PC-3 (cell line): ENCODE data around the gene KSR2. TPM values are rescaled to one million over a fixed set of nuclear protein-coding genes. Genes with fewer than 3 reads are reported as not detected.

Experiments used
- ATAC-seq: fragments of 200-7000 bp; cut with Tn5 transposase; 2 replicates; pipeline ENCODE4 v1.9.1; 2020; ENCODE audit warnings: mild to moderate bottlenecking, moderate library complexity
- BruUV-seq: library from RNA; stranded (reverse); fragments of 400-500 nt; replicated peaks from 2 replicates; lab custom pipeline; 2021; lab: Mats Ljungman, UMichigan
- CTCF ChIA-PET: fragments of 300-600 bp; sonication (Branson Sonifier 250); formaldehyde crosslinking; loops from one replicate; lab custom pipeline; 2022; ENCODE audit warnings: antibody characterized with exemption; lab: Charles Lee
- POLR2A ChIA-PET: fragments of 300-600 bp; sonication (Branson Sonifier 250); formaldehyde crosslinking; loops from one replicate; lab custom pipeline; 2022; ENCODE audit warnings: antibody characterized with exemption; ENCODE audit not compliant: unreplicated experiment; lab: Charles Lee
- DNase-seq: peaks from one replicate; pipeline ENCODE4 v3.0.0-alpha.2; 2015
- H2AFZ ChIP-seq: fragments of 300-600 bp; sonication (generic); 2 replicates; pipeline ENCODE4 v1.6.0; 2016; ENCODE audit warnings: antibody characterized with exemption, low read length
- H3F3A ChIP-seq: fragments of 300-600 bp; sonication (generic); one replicate; pipeline ENCODE4 v1.6.0; 2017; ENCODE audit warnings: antibody characterized with exemption, low read length, control low read depth, mild to moderate bottlenecking; ENCODE audit not compliant: unreplicated experiment
- H3K27ac ChIP-seq: fragments of 300-600 bp; sonication (generic); 2 replicates; pipeline ENCODE4 v1.5.1; 2016; ENCODE audit warnings: mild to moderate bottlenecking, low read length
- H3K27me3 ChIP-seq: fragments of 300-600 bp; sonication (generic); 2 replicates; pipeline ENCODE4 v1.6.1; 2016; ENCODE audit warnings: low read length, mixed read lengths
- H3K36me3 ChIP-seq: fragments of 300-600 bp; sonication (generic); 2 replicates; pipeline ENCODE4 v1.6.1; 2016; ENCODE audit warnings: low read depth, mixed run types, low read length, mixed read lengths
- H3K4me1 ChIP-seq: fragments of 300-600 bp; sonication (generic); 2 replicates; pipeline ENCODE4 v1.5.1; 2016; ENCODE audit warnings: low read length; ENCODE audit not compliant: insufficient read depth
- H3K4me2 ChIP-seq: fragments of 300-600 bp; sonication (generic); 2 replicates; pipeline ENCODE4 v1.6.0; 2016; ENCODE audit warnings: low read length
- H3K4me3 ChIP-seq: fragments of 300-600 bp; sonication (generic); 2 replicates; pipeline ENCODE4 v1.5.1; 2016; ENCODE audit warnings: mild to moderate bottlenecking, low read length, mixed read lengths
- H3K79me2 ChIP-seq: fragments of 300-600 bp; sonication (generic); 2 replicates; pipeline ENCODE4 v1.6.1; 2017; ENCODE audit warnings: low read length, mixed read lengths
- H3K9ac ChIP-seq: fragments of 300-600 bp; sonication (generic); 2 replicates; pipeline ENCODE4 v1.6.0; 2016; ENCODE audit warnings: mild to moderate bottlenecking, low read length
- H3K9me2 ChIP-seq: fragments of 300-600 bp; sonication (generic); replicated peaks from 2 replicates; pipeline ENCODE4 v1.6.1; 2016; ENCODE audit warnings: mixed run types, low read length, mixed read lengths
- H3K9me3 ChIP-seq: fragments of 300-600 bp; sonication (generic); 2 replicates; pipeline ENCODE4 v1.6.1; 2016; ENCODE audit warnings: low read length, mixed read lengths
- H4K20me1 ChIP-seq: fragments of 300-600 bp; sonication (generic); 2 replicates; pipeline ENCODE4 v1.6.1; 2016; ENCODE audit warnings: low read length, mixed read lengths
- CTCF ChIP-seq: fragments of 300-600 bp; sonication (generic); conservative IDR thresholded peaks from 2 replicates; pipeline ENCODE4 v1.5.1; 2017; ENCODE audit warnings: antibody characterized with exemption, low read depth, mild to moderate bottlenecking, low read length
- EZH2 ChIP-seq: fragments of 300-600 bp; sonication (generic); IDR thresholded peaks from one replicate; pipeline ENCODE4 v1.6.1; 2017; ENCODE audit warnings: antibody characterized with exemption, mild to moderate bottlenecking, low read length; ENCODE audit not compliant: unreplicated experiment
- EZH2phosphoT487 ChIP-seq: fragments of 300-600 bp; sonication (generic); IDR thresholded peaks from 2 replicates; pipeline ENCODE4 v1.6.1; 2018; ENCODE audit warnings: mild to moderate bottlenecking, antibody characterized with exemption, low read length, borderline replicate concordance
- intact Hi-C: fragments of 100-400 bp; cut with micrococcal nuclease; formaldehyde crosslinking; loops from 2 replicates; pipeline ENCODE4 v1.9.0; 2023
- total RNA-seq: library from RNA; depleted of rRNA; stranded (reverse); fragments of >200 nt; gene quantifications from 2 replicates; pipeline ENCODE4 v1.2.3, GENCODE V29; 2014

The KSR2 gene
- total RNA-seq, 1 experiment from 2014 or later, result 0.80 TPM

DNA sequence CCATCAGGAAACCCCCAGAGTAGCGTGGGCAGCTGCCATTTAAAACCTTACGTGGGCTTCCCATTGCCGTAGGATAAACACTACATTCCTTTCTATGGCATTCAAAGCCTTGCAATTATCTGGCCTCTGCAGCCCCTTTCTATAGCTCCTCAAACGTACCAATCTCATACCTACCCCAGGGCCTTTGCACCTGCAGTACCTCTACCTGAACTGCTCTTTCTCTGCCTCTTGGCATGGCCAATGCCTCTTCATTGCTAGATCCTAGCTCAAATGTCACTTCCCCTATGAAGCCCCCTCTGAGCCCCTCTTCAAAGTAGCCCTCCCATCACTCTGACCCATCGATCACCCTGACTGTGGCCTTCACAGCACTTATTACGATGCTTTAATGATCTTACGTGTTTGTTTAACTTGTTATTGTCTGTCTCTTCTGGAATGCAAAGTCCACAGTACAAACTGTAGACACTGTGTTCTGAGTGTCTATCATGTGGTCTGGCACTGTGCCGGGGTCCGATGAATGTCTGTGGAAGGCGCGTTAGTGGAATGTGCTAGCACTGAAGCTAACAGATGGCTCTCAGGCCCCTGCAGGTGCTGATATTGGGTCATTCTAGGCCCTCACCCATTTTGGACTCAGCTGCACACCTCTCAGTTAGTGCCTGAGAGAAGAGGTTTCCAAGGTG lies 450.1 kb downstream of the KSR2 start:
- Histone ChIP-seq H3K4me3 (no peak overlapping the region), H2AFZ (no peak overlapping the region), H3K79me2 (no peaks in the 10 kb centered on the region), H3K4me1 (peaks cover 6% of the 10 kb centered on the region), H4K20me1 (no peaks in the 10 kb centered on the region), H3K9me3 (no peaks in the 10 kb centered on the region), H3K9me2 (no peaks in the 10 kb centered on the region), H3K36me3 (no peaks in the 10 kb centered on the region), H3F3A (no peaks in the 10 kb centered on the region), H3K4me2 (no peak overlapping the region), H3K9ac (no peak overlapping the region), H3K27me3 (no peaks in the 10 kb centered on the region), H3K27ac (no peak overlapping the region)
- DNase-seq, result peak; percentile 43
- ChIA-PET POLR2A (no interaction called here), CTCF (interaction anchor here (0.7 kb wide), 1 partner anchor 69 kb away, joined by 6 read pairs; no protein-coding TSS in a partner anchor)
- intact Hi-C loops, result no loop called here
- TF ChIP-seq CTCF (no peak), EZH2phosphoT487 (no peak), EZH2 (no peak)
- ATAC-seq, result peak; percentile 86
- no TSS peak for BruUV-seq

GRCh38 chr12:117517219-117517739 lies 451.5 kb downstream of the KSR2 start:
- CTCF ChIA-PET, result no interaction called here
- no TSS peak for BruUV-seq

More at GRCh38 chr12:117517219-117517739, 451.5 kb downstream of the KSR2 start:
- no peaks in the 10 kb centered on the region for H3F3A ChIP-seq
- no peak overlapping the region for H3K4me2 ChIP-seq
- no peak overlapping the region for H3K27ac ChIP-seq
- H2AFZ ChIP-seq, result no peak overlapping the region
- no peaks in the 10 kb centered on the region for H3K36me3 ChIP-seq
- no peaks in the 10 kb centered on the region for H3K27me3 ChIP-seq
- no peaks in the 10 kb centered on the region for H3K9me2 ChIP-seq
- no peak for ATAC-seq
- no peaks in the 10 kb centered on the region for H3K9me3 ChIP-seq
- no peaks in the 10 kb centered on the region for H4K20me1 ChIP-seq
- no peak overlapping the region for H3K4me3 ChIP-seq
- POLR2A ChIA-PET, result no interaction called here
- no peak for DNase-seq
- H3K4me1 ChIP-seq, result peaks cover 6% of the 10 kb centered on the region
- no peak for TF ChIP-seq CTCF
- no peak for TF ChIP-seq EZH2
- TF ChIP-seq EZH2phosphoT487, result no peak
- intact Hi-C loops, result no loop called here
- H3K9ac ChIP-seq, result no peak overlapping the region
- H3K79me2 ChIP-seq, result no peaks in the 10 kb centered on the region
